ENCODE results near the gene SORCS2.

The SORCS2 gene

GRCh38 chr4:7217039-7217438 is 24.7 kb downstream of the SORCS2 start:
- Histone ChIP-seq H3K79me2 (ENCODE audit: insufficient read depth, low read length) (no peaks in the 10 kb centered on the region), H3K4me3 (ENCODE audit: low read depth, low read length, poor library complexity, severe bottlenecking) (no peak overlapping the region), H3K27ac (ENCODE audit: low read depth, low read length, poor library complexity, severe bottlenecking) (no peak overlapping the region), H3F3A (ENCODE audit: insufficient read depth, low read length) (no peaks in the 10 kb centered on the region), H2AFZ (ENCODE audit: low read length) (no peak overlapping the region), H3K27me3 (ENCODE audit: insufficient read depth, low read length) (no peaks in the 10 kb centered on the region), H4K20me1 (ENCODE audit: insufficient read depth, low read length) (no peaks in the 10 kb centered on the region), H3K4me2 (ENCODE audit: low read length) (no peak overlapping the region), H3K9me2 (ENCODE audit: low read depth, low read length) (no peaks in the 10 kb centered on the region), H3K9ac (ENCODE audit: low read length) (no peak overlapping the region), H3K9me3 (ENCODE audit: low read length) (no peaks in the 10 kb centered on the region), H3K4me1 (ENCODE audit: insufficient read depth, low read length, severe bottlenecking) (no peaks in the 10 kb centered on the region), H3K36me3 (ENCODE audit: insufficient read depth, low read length) (no peaks in the 10 kb centered on the region)
- no peak for TF ChIP-seq CTCF (IDR thresholded peaks at IDR 0.05; ENCODE audit: low read length)

DNA sequence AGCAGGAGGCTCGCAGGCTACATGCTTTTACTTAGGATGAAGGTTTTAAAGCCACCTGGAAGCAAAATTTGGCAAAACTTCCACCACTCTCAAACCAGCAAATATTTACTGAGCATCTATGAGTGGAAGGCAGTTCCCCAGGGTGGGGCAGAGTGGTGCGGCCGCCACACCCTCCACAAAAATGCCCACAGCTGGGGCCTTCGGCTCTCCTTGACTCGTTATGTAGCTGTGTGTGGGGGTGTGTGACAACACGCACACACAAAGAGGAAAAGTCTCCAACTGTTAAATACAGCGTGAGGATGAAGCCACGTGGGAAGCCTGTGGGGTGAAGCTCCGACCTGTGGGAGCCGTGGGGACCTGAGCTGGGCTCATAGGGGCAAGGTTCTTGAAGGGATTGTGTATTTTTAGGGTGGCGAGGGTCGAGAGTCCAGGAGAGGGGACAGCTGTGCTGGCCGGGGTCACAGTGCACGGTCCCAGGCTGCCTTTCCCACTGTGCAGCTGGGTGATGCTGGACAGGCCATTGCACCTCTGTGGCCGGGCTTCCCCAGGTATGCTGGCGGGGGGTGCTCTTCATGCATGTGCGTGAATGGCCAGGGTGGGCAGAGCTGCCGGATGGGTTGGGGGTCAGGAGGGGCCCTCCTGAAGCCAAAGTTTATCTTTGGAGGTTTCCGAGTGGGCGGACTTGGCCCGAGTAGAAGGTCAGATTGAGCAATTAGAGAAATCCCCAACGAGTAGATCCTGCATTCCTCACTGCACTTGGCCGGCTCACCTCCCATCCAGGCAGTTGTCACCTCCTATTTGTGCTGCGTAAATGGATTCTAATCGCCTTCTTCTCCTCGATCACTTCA is 25.4 kb downstream of the SORCS2 start:
- no peaks in the 10 kb centered on the region for H3K36me3 ChIP-seq (ENCODE audit: insufficient read depth, low read length)
- H3K9me2 ChIP-seq (ENCODE audit: low read depth, low read length) = no peaks in the 10 kb centered on the region
- H2AFZ ChIP-seq (ENCODE audit: low read length) = no peak overlapping the region
- no peaks in the 10 kb centered on the region for H3K9me3 ChIP-seq (ENCODE audit: low read length)
- H3K79me2 ChIP-seq (ENCODE audit: insufficient read depth, low read length) = no peaks in the 10 kb centered on the region
- H3K27me3 ChIP-seq (ENCODE audit: insufficient read depth, low read length) = no peaks in the 10 kb centered on the region
- H3K4me1 ChIP-seq (ENCODE audit: insufficient read depth, low read length, severe bottlenecking) = no peaks in the 10 kb centered on the region
- H3K4me2 ChIP-seq (ENCODE audit: low read length) = no peak overlapping the region
- no peak overlapping the region for H3K27ac ChIP-seq (ENCODE audit: low read depth, low read length, poor library complexity, severe bottlenecking)
- no peaks in the 10 kb centered on the region for H4K20me1 ChIP-seq (ENCODE audit: insufficient read depth, low read length)
- H3K9ac ChIP-seq (ENCODE audit: low read length) = no peak overlapping the region
- no peaks in the 10 kb centered on the region for H3F3A ChIP-seq (ENCODE audit: insufficient read depth, low read length)
- no peak overlapping the region for H3K4me3 ChIP-seq (ENCODE audit: low read depth, low read length, poor library complexity, severe bottlenecking)
- TF ChIP-seq EZH2 (IDR thresholded peaks at IDR 0.05; ENCODE audit: borderline replicate concordance, low read length) (no peak), CTCF (IDR thresholded peaks at IDR 0.05; ENCODE audit: low read length) (no peak)

DNA sequence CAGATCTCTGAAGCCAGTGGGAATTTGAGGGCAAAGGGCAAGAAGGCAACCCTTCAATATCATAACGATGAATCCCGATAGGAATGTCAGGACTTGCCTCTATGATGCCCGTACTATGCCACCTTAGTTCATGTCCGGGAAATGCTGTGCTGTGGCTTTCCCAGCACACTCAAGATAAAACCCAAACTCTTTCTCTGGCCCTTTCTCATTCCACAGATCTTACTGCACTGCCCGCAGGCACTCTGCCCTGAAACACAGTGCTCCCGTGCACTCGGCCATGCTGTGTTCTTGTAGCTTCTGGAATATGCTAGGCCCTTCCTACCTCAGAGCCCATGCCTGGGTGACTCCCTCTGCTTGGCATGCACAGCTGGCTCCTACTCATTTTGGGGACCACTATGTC is 26.3 kb downstream of the SORCS2 start:
- TF ChIP-seq EZH2 (IDR thresholded peaks at IDR 0.05; ENCODE audit: borderline replicate concordance, low read length) (no peak), CTCF (IDR thresholded peaks at IDR 0.05; ENCODE audit: low read length) (no peak)
- no peaks in the 10 kb centered on the region for H4K20me1 ChIP-seq (ENCODE audit: insufficient read depth, low read length)
- no peaks in the 10 kb centered on the region for H3K79me2 ChIP-seq (ENCODE audit: insufficient read depth, low read length)
- H3K27ac ChIP-seq (ENCODE audit: low read depth, low read length, poor library complexity, severe bottlenecking) = no peak overlapping the region
- H3K4me2 ChIP-seq (ENCODE audit: low read length) = no peak overlapping the region
- H3K9me2 ChIP-seq (ENCODE audit: low read depth, low read length) = no peaks in the 10 kb centered on the region
- H3K9me3 ChIP-seq (ENCODE audit: low read length) = no peaks in the 10 kb centered on the region
- H3K4me3 ChIP-seq (ENCODE audit: low read depth, low read length, poor library complexity, severe bottlenecking) = no peak overlapping the region
- no peaks in the 10 kb centered on the region for H3F3A ChIP-seq (ENCODE audit: insufficient read depth, low read length)
- no peak overlapping the region for H2AFZ ChIP-seq (ENCODE audit: low read length)
- H3K4me1 ChIP-seq (ENCODE audit: insufficient read depth, low read length, severe bottlenecking) = no peaks in the 10 kb centered on the region
- H3K9ac ChIP-seq (ENCODE audit: low read length) = no peak overlapping the region
- H3K36me3 ChIP-seq (ENCODE audit: insufficient read depth, low read length) = no peaks in the 10 kb centered on the region
- no peaks in the 10 kb centered on the region for H3K27me3 ChIP-seq (ENCODE audit: insufficient read depth, low read length)

Data from OCI-LY1 (cell line).